Kidney (tissue), 14 donors: ENCODE data around the gene CNFN. TPM values are rescaled to one million over a fixed set of nuclear protein-coding genes. Genes with fewer than 3 reads are reported as not detected.

ENCODE experiments used
- DNase-seq, 5 donors: peaks; one replicate each; pipeline ENCODE4 v3.0.0-alpha.2; 2013 to 2020
- FAIRE-seq: peaks from 2 replicates; lab custom pipeline; 2012; peaks lifted over from hg19 to GRCh38; lab: Jason Lieb, UNC
- H3K27ac ChIP-seq, 2 donors: one replicate each; pipeline ENCODE4 v1.7.0; 2013; ENCODE audit warnings: low read depth in 2 of 2, low read length in 2 of 2, inconsistent platforms in 1 of 2
- H3K27me3 ChIP-seq: one replicate; pipeline ENCODE4 v1.7.1; 2013; ENCODE audit warnings: low read length, inconsistent platforms; ENCODE audit not compliant: control insufficient read depth, insufficient read depth
- H3K36me3 ChIP-seq, 3 donors: one replicate each; pipeline versions ENCODE4 v1.7.0 to v1.7.1; 2013; ENCODE audit warnings: low read length in 3 of 3, control low read depth in 1 of 3, inconsistent platforms in 1 of 3; ENCODE audit not compliant: insufficient read depth in 3 of 3, control insufficient read depth in 2 of 3
- H3K4me1 ChIP-seq, 3 donors: one replicate each; pipeline versions ENCODE4 v1.7.0 to v1.7.1; 2013; ENCODE audit warnings: low read length in 3 of 3, inconsistent platforms in 1 of 3, low read depth in 1 of 3; ENCODE audit not compliant: control insufficient read depth in 2 of 3, insufficient read depth in 2 of 3
- H3K4me3 ChIP-seq, 3 donors: one replicate each; pipeline versions ENCODE4 v1.7.0 to v1.8.1; 2013; ENCODE audit warnings: low read length in 3 of 3, control low read depth in 1 of 3, inconsistent platforms in 1 of 3
- H3K9ac ChIP-seq, 3 donors: one replicate each; pipeline versions ENCODE4 v1.7.0 to v1.7.1; 2013; ENCODE audit warnings: low read length in 3 of 3, control low read depth in 1 of 3, inconsistent platforms in 1 of 3
- H3K9me3 ChIP-seq, 3 donors: one replicate each; pipeline versions ENCODE4 v1.7.0 to v1.7.1; 2013; ENCODE audit warnings: low read length in 3 of 3, control low read depth in 1 of 3, inconsistent platforms in 1 of 3; ENCODE audit not compliant: control insufficient read depth in 2 of 3, insufficient read depth in 1 of 3
- intact Hi-C: fragments of 100-400 bp; cut with DNase I; formaldehyde crosslinking; loops from one replicate; pipeline ENCODE4 v1.11.1; 2022
- polyA plus RNA-seq: library from polyadenylated mRNA; stranded (reverse); fragments of 350-450 nt; fragmentation: Illumina TruSeq; extraction: RNeasy Lipid Tissue Mini Kit (QIAGEN cat#74804); gene quantifications from one replicate; pipeline ENCODE4 v1.2.3, GENCODE V29; 2014; ENCODE audit warnings: low read depth, low replicate concordance; ENCODE audit not compliant: insufficient read depth
- total RNA-seq: library from RNA; stranded (reverse); fragmentation: NEBNext Ultra II Directional; extraction: Animal tissue kit (Norgen Biotek cat#: 25700); gene quantifications from one replicate; pipeline ENCODE4 v1.2.1, GENCODE V29; 2021
- TF ChIP-seq, protein P1 (sequence below): IDR thresholded peaks from 3 replicates; pipeline ENCODE4 v1.5.1; 2012; ENCODE audit warnings: mild to moderate bottlenecking, moderate library complexity, borderline replicate concordance; ENCODE audit not compliant: insufficient read depth; ENCODE audit errors: extremely low read depth
- donor health status: control.
- donor health status: control.
- donor health status: control.
- donor health status: control.
- donor health status: control.
- donor health status: DM: yes; HTN: yes; CAD: no.
- donor health status: Normal renal cell carcinoma (clear cell type).

CNFN gene
- total and polyA plus RNA-seq, 2 donors from 2014 or later, result 2.2 to 4.9 TPM

DNA sequence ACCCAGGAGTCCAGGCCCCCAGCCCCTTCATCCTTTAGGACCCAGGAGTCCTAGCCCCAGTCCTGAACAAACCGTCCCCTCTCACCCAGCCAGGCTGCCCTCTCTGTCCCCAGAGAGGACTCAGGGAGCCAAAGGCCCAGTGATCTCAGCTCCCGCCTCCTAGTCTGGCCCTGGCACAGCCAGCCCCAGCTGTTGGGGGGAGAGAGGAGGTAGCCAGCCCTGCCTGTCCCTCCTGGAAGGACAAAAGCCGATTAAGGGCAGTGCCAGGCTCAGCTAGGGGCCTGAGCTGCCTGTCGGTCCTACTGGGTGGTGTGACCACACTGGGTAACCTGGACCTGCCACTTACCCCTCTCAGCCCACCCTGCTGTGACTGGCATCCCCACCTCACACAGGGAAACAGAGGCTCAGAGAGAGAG lies 22.6 kb upstream of the CNFN start:
- H3K9ac ChIP-seq, result no peak overlapping the region
- DNase-seq (peak in 1 of 5 donors; percentile 45), FAIRE-seq (no peak)
- H3K27me3 ChIP-seq, result no peaks in the 10 kb centered on the region
- no peaks in the 10 kb centered on the region for H3K9me3 ChIP-seq
- no peaks in the 10 kb centered on the region for H3K36me3 ChIP-seq
- intact Hi-C loops, result no loop called here
- no peaks in the 10 kb centered on the region for H3K4me1 ChIP-seq
- TF ChIP-seq, protein P1, sequence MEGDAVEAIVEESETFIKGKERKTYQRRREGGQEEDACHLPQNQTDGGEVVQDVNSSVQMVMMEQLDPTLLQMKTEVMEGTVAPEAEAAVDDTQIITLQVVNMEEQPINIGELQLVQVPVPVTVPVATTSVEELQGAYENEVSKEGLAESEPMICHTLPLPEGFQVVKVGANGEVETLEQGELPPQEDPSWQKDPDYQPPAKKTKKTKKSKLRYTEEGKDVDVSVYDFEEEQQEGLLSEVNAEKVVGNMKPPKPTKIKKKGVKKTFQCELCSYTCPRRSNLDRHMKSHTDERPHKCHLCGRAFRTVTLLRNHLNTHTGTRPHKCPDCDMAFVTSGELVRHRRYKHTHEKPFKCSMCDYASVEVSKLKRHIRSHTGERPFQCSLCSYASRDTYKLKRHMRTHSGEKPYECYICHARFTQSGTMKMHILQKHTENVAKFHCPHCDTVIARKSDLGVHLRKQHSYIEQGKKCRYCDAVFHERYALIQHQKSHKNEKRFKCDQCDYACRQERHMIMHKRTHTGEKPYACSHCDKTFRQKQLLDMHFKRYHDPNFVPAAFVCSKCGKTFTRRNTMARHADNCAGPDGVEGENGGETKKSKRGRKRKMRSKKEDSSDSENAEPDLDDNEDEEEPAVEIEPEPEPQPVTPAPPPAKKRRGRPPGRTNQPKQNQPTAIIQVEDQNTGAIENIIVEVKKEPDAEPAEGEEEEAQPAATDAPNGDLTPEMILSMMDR, result no peak
- no peak overlapping the region for H3K4me3 ChIP-seq
- no peak overlapping the region for H3K27ac ChIP-seq

GRCh38 chr19:42412227-42412626 lies 22.1 kb upstream of the CNFN start:
- H3K9me3 ChIP-seq, result no peaks in the 10 kb centered on the region
- H3K4me1 ChIP-seq, result no peaks in the 10 kb centered on the region
- no peaks in the 10 kb centered on the region for H3K27me3 ChIP-seq
- TF ChIP-seq, protein P1, result no peak
- DNase-seq, result peak in 4 of 5 donors; percentile 21 to 71 (median 48)
- FAIRE-seq, result no peak
- H3K9ac ChIP-seq, result no peak overlapping the region
- no peaks in the 10 kb centered on the region for H3K36me3 ChIP-seq
- H3K27ac ChIP-seq, result no peak overlapping the region
- H3K4me3 ChIP-seq, result no peak overlapping the region
- intact Hi-C loops, result no loop called here

GRCh38 chr19:42411581-42412178 lies 21.6 kb upstream of the CNFN start:
- TF ChIP-seq, protein P1, result no peak
- Histone ChIP-seq H3K27ac (no peak overlapping the region), H3K4me3 (no peak overlapping the region), H3K9ac (no peak overlapping the region), H3K36me3 (no peaks in the 10 kb centered on the region), H3K4me1 (no peaks in the 10 kb centered on the region), H3K27me3 (no peaks in the 10 kb centered on the region), H3K9me3 (no peaks in the 10 kb centered on the region)
- intact Hi-C loops, result no loop called here
- FAIRE-seq (no peak), DNase-seq (peak in 2 of 5 donors; percentile 29 to 39)

- no peak overlapping the region for H3K9ac ChIP-seq
- no peak overlapping the region for H3K27ac ChIP-seq
- intact Hi-C loops, result no loop called here
- H3K36me3 ChIP-seq, result no peaks in the 10 kb centered on the region
- peak in 2 of 5 donors; percentile 30 to 57 for DNase-seq
- FAIRE-seq, result no peak
- TF ChIP-seq, protein P1, result no peak
- no peaks in the 10 kb centered on the region for H3K4me1 ChIP-seq
- no peak overlapping the region for H3K4me3 ChIP-seq
- no peaks in the 10 kb centered on the region for H3K27me3 ChIP-seq
- no peaks in the 10 kb centered on the region for H3K9me3 ChIP-seq
Observed at GRCh38 chr19:42410371-42410770, 20.3 kb upstream of the CNFN start.
